GM12878 (cell line): ENCODE measurements around the gene MACROD2.

ENCODE experiments used
- CTCF ChIP-seq, 3 experiments: IDR thresholded peaks in 2 of 3; conservative IDR thresholded peaks in 1 of 3; 2 replicates each; pipeline ENCODE4 v1.5.1; 2011; ENCODE audit warnings: low read depth in 3 of 3, low read length in 3 of 3, mild to moderate bottlenecking in 3 of 3, control low read depth in 2 of 3, moderate library complexity in 2 of 3, inconsistent platforms in 1 of 3, mixed read lengths in 1 of 3; ENCODE audit not compliant: control insufficient read depth in 2 of 3, insufficient read depth in 1 of 3; ENCODE audit errors: extremely low read depth in 1 of 3
- DPF2 ChIP-seq: fragments of 450-650 bp; IDR thresholded peaks from 2 replicates; pipeline ENCODE4 v1.6.1; 2017; ENCODE audit warnings: mild to moderate bottlenecking
- ESRRA ChIP-seq: IDR thresholded peaks from 2 replicates; pipeline ENCODE4 v1.6.1; 2012; ENCODE audit warnings: mild to moderate bottlenecking, low read length, improper control_type of control experiment
- EZH2 ChIP-seq: IDR thresholded peaks from 2 replicates; pipeline ENCODE4 v1.6.1; 2012; ENCODE audit warnings: low read depth, mild to moderate bottlenecking, control low read depth, inconsistent platforms, low read length, borderline replicate concordance; ENCODE audit not compliant: control insufficient read depth
- NBN ChIP-seq: fragments of 450-650 bp; IDR thresholded peaks from 2 replicates; pipeline ENCODE4 v1.6.1; 2016
- POLR2A ChIP-seq: IDR thresholded peaks from 2 replicates; pipeline ENCODE4 v1.6.1; 2011; ENCODE audit warnings: low read depth, mild to moderate bottlenecking, low read length
- RAD51 ChIP-seq: fragments of 450-650 bp; IDR thresholded peaks from 2 replicates; pipeline ENCODE4 v1.6.1; 2016; ENCODE audit warnings: moderate library complexity, mild to moderate bottlenecking, inconsistent platforms
- RELA ChIP-seq: fragments of 450-650 bp; IDR thresholded peaks from 2 replicates; pipeline ENCODE4 v1.8.0; 2014; ENCODE audit warnings: borderline replicate concordance; ENCODE audit not compliant: partially characterized antibody
- TAF1 ChIP-seq: IDR thresholded peaks from 2 replicates; pipeline ENCODE4 v1.6.1; 2011; ENCODE audit warnings: mild to moderate bottlenecking, low read depth, low read length, borderline replicate concordance
- TARDBP ChIP-seq: IDR thresholded peaks from 2 replicates; pipeline ENCODE4 v1.6.1; 2016; ENCODE audit warnings: borderline replicate concordance

- TF ChIP-seq TARDBP: no peak
- no peak for TF ChIP-seq CTCF (IDR thresholded peaks at IDR 0.05 in 2 of 3, conservative IDR thresholded peaks at IDR 0.05 in 1 of 3; ENCODE audit: control insufficient read depth in 2 of 3, extremely low read depth in 1 of 3, insufficient read depth in 1 of 3, low read depth in 3 of 3, low read length in 3 of 3)
- TF ChIP-seq EZH2: no peak
- TF ChIP-seq TAF1: no peak
- no peak for TF ChIP-seq RAD51
- TF ChIP-seq RELA: no peak
- TF ChIP-seq ESRRA: no peak
- TF ChIP-seq DPF2: no peak
- no peak for TF ChIP-seq POLR2A
- TF ChIP-seq NBN: no peak
Observed at GRCh38 chr20:14966203-14966602, 970.9 kb downstream of the MACROD2 start.
